ENCODE measurements around the gene ZNHIT3.

DNA sequence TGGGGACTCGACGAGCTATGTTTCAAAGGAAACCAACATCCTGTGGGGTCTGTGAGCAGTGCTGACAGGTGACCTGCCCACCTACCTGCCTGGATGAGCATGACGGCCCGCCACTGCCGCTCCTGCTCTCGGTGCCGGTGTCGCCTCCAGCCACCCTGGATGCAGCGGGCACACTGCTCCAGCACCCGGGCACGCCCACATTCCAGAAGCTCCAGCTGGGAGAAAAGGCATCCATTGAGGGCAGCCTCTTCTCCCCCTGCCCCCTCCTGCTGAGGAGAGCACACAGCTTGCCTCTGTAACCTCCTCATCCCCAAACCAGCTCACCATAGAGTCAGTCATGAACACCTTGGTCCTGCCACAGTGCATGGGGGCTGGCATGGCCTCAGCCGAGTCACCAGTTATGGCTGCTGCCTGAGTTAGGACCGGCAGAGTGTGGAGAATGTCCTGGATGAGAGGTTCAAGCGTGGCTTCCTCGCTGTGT lies 14.3 kb downstream of the ZNHIT3 start:
- TF ChIP-seq CTCF (IDR thresholded peaks at IDR 0.05) (no peak), POLR2A (IDR thresholded peaks at IDR 0.05) (no peak), POLR2AphosphoS5 (IDR thresholded peaks at IDR 0.05) (no peak)
